ENCODE results near the gene EPB41L2.

The EPB41L2 gene

GRCh38 chr6:130907687-130908086 lies 155.4 kb downstream of the EPB41L2 start:
- TF ChIP-seq CTCF (IDR thresholded peaks at IDR 0.05; ENCODE audit: borderline replicate concordance, control extremely low read depth, extremely low read depth, insufficient read depth, missing control alignments) = no peak
- in situ Hi-C loops (cut with MboI; ENCODE audit: low sequenced_read_pairs, unreplicated experiment) = no loop called here
- no peak for DNase-seq (ENCODE audit: low spot score)

DNA sequence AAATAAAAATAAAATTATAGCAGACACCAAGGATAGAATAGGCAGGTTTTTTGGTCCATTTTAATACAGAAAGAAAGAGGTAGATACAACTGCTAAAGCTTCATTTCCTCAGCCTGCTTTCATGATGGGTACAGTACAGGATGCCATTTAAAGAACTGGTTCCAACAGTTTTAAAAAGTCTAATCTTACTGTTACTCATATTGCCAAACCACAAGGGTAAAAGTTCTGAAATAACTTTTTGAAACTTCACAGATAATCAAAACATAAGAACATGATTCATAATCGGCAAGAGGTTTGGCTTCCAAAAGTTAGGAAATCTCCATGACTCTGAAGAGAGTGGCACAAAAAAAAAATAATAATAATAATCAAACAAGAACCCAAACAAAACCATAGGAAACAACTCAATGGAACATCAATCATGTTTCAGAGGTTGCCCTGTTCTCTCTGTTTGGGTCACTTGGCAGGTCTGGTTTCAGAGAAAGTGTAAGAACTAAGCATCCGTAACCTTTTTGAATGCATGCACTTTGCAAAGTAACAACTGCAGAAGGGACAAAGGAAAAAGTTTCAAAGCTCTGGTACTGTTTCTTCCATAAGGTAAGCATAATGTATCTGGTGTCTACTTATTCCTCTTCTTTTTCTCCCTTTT lies 156.2 kb downstream of the EPB41L2 start:
- in situ Hi-C loops (cut with MboI; ENCODE audit: low sequenced_read_pairs, unreplicated experiment) = no loop called here
- no peak for TF ChIP-seq CTCF (IDR thresholded peaks at IDR 0.05; ENCODE audit: borderline replicate concordance, control extremely low read depth, extremely low read depth, insufficient read depth, missing control alignments)

DNA sequence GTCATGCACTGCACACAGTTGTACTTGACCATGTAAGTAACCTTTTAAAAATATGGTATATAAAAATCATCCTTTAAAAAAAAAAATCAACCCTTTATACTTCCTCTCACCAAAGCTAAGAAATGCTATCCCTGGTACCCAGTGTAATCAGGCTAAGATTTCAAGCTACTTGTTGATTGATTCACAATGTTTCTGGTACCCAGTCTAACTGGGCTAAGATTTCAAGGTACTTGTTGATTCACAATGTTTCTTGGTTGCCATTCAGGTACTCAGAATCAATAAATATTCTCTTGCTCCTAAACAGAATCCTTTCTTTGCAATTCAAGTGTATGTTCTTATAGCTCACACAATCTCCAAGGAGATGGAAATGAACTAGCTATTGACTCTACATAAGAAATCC lies 159.4 kb downstream of the EPB41L2 start:
- no peak for TF ChIP-seq CTCF (IDR thresholded peaks at IDR 0.05; ENCODE audit: borderline replicate concordance, control extremely low read depth, extremely low read depth, insufficient read depth, missing control alignments)
- in situ Hi-C loops (cut with MboI; ENCODE audit: low sequenced_read_pairs, unreplicated experiment) = no loop called here

More for the DNA sequence above, 156.2 kb downstream of the EPB41L2 start:
- DNase-seq (ENCODE audit: low spot score) = no peak

GRCh38 chr6:130903007-130903406 lies 160.0 kb downstream of the EPB41L2 start:
- TF ChIP-seq CTCF (IDR thresholded peaks at IDR 0.05; ENCODE audit: borderline replicate concordance, control extremely low read depth, extremely low read depth, insufficient read depth, missing control alignments) = no peak
- DNase-seq (ENCODE audit: low spot score) = no peak
- in situ Hi-C loops (cut with MboI; ENCODE audit: low sequenced_read_pairs, unreplicated experiment) = no loop called here

More for the DNA sequence above, 159.4 kb downstream of the EPB41L2 start:
- no peak for DNase-seq (ENCODE audit: low spot score)

DNA sequence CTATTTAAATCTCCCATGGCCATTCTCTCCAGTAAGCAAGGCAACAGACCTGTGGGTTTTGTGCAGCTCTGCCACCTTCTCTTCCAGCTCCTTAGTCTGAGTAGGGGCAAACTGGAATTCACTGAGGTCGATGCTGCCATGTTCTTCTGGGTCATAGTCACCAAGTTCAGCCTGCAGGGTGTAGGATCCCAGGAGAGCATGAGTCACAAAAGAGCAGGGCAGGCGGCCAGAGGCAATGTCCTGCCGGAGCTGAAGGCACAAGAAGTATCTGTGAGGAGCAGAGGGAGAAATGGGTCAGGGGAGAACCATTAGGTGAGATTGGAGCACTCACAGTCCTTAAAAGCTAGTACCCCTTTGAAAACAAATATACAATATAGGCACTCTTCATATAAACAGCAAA lies 162.1 kb downstream of the EPB41L2 start:
- in situ Hi-C loops (cut with MboI; ENCODE audit: low sequenced_read_pairs, unreplicated experiment) = no loop called here
- DNase-seq (ENCODE audit: low spot score) = no peak
- TF ChIP-seq CTCF (IDR thresholded peaks at IDR 0.05; ENCODE audit: borderline replicate concordance, control extremely low read depth, extremely low read depth, insufficient read depth, missing control alignments) = no peak

DNA sequence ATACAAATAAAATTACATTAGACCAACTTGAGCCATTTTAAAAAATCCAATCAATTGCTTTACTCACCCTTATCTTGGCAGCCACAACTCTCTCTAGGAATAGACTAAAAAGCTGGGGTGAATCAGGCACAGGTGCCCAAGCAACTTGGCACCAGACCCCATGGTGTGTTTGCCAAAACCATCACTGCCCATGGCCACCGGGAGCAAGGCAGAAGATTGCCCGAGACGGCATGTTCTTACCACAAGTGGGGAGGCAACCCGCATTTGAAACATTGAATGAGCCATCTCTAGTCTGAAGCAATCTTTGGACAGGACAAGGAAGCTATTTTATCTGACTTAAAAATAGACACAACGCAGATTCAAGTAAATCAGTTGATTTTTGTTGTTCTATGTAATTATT lies 166.8 kb downstream of the EPB41L2 start:
- no peak for DNase-seq (ENCODE audit: low spot score)
- no peak for TF ChIP-seq CTCF (IDR thresholded peaks at IDR 0.05; ENCODE audit: borderline replicate concordance, control extremely low read depth, extremely low read depth, insufficient read depth, missing control alignments)
- in situ Hi-C loops (cut with MboI; ENCODE audit: low sequenced_read_pairs, unreplicated experiment) = no loop called here

Measured in GM13976 (cell line).